ENCODE results near the gene TPCN1.

TPCN1 gene

GRCh38 chr12:113276946-113277500, 55.8 kb downstream of the TPCN1 start:
- H3K27ac ChIP-seq: no peak overlapping the region
- DNase-seq (ENCODE audit: low read depth, low spot score): no peak

DNA sequence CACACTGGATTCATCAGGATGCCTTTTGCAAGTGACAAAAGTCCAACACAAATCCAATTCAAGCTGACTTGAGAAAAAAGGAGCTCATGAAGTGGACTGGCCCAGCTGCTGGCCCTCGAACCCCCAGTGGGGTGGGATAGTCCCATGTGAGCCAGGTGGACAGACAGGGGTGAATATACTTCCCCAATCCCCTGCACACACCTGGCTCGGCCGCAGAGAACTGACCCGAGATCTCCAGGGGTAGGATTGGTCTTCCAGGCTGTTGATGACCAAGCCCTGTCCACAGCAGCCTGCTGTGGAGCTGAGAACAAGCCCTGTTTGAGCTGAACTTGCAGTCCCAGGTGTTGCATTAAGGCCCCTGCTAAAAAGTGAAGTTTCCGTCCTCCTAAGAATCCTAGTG, 56.2 kb downstream of the TPCN1 start:
- DNase-seq (ENCODE audit: low read depth, low spot score): no peak
- no peak overlapping the region for H3K27ac ChIP-seq

DNA sequence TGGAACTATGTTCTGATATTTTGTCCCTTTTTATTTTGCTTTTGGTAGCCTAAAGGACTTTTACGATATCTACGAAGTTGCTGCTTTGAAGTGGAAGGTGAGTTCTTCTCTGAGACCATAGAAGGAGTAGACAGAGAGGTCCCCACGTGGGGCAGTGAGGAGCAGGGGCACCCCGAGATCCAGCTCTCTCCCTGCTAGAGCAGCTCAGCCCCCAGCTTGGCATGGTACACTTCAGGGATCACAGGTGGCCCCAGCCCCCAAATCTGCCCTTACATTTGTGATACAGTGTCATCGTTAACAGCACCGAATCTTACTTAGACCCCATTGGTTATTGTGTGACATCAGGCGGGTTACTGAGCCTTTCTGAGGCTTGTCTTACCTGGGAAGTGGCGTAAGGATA, 56.9 kb downstream of the TPCN1 start:
- no peak overlapping the region for H3K27ac ChIP-seq
- DNase-seq (ENCODE audit: low read depth, low spot score): no peak

- DNase-seq (ENCODE audit: low read depth, low spot score): no peak
- H3K27ac ChIP-seq: no peak overlapping the region
Measured at GRCh38 chr12:113278633-113279032, 57.4 kb downstream of the TPCN1 start.

GRCh38 chr12:113284751-113285150, 63.5 kb downstream of the TPCN1 start:
- no peak overlapping the region for H3K27ac ChIP-seq
- DNase-seq (ENCODE audit: low read depth, low spot score): no peak

DNA sequence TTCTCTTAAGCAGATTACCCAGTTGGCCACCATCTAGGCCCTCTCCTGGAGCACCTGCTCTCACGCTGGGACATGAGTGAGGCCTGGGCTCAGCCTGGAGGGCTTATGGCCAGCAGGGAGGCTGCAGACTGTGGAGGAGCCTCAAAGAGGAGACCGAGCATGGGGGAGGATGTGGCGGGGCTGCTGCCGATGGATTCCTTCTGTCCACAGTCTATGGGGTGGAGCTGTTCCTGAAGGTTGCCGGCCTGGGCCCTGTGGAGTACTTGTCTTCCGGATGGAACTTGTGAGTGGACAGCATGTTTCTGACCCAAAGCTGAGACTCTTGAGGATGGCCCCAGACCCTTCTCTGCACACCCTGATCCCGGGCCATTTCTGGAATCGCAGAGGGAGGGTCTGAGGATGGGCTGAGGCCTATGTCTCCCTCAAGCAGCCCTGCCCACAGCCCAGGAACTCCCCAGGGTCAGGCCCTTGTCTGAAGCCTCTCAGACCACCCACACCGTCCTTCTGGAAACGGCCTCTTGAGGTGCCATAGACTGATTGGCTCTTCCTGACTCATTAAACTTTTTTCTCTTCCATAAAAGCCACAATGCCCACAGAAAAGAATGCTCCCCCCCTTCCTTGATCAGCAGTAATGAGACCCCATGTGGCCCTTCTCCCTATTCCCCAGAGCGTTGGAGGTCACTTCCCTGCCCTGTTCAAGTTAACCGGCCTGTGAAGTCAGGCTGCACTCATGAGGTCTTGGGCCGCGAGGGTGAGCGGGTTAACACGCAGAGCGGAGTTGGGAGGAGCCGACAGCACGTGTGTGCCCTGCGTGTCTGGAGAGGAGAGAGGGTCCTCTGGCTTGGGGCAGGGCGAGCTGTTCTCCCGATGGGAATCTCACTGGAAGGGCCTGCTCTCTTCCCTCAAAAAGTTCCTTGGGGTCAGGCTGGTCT, 64.7 kb downstream of the TPCN1 start:
- H3K27ac ChIP-seq: no peak overlapping the region
- DNase-seq (ENCODE audit: low read depth, low spot score): no peak

- DNase-seq (ENCODE audit: low read depth, low spot score): no peak
Measured at GRCh38 chr12:113286712-113287111, 65.4 kb downstream of the TPCN1 start.

GRCh38 chr12:113287146-113287898, 66.1 kb downstream of the TPCN1 start:
- H3K27ac ChIP-seq: no peak overlapping the region
- no peak for DNase-seq (ENCODE audit: low read depth, low spot score)

More at GRCh38 chr12:113286712-113287111, 65.4 kb downstream of the TPCN1 start:
- H3K27ac ChIP-seq: no peak overlapping the region

- no peak for DNase-seq (ENCODE audit: low read depth, low spot score)
Measured at GRCh38 chr12:113287899-113288282, 66.6 kb downstream of the TPCN1 start.

GRCh38 chr12:113289361-113289760, 68.1 kb downstream of the TPCN1 start:
- H3K27ac ChIP-seq: no peak overlapping the region
- no peak for DNase-seq (ENCODE audit: low read depth, low spot score)

More at GRCh38 chr12:113287899-113288282, 66.6 kb downstream of the TPCN1 start:
- no peak overlapping the region for H3K27ac ChIP-seq

GRCh38 chr12:113290506-113290905, 69.2 kb downstream of the TPCN1 start:
- H3K27ac ChIP-seq: no peak overlapping the region
- DNase-seq (ENCODE audit: low read depth, low spot score): no peak

GRCh38 chr12:113291586-113291985, 70.3 kb downstream of the TPCN1 start:
- no peak overlapping the region for H3K27ac ChIP-seq
- no peak for DNase-seq (ENCODE audit: low read depth, low spot score)

- no peak for DNase-seq (ENCODE audit: low read depth, low spot score)
- H3K27ac ChIP-seq: no peak overlapping the region
Measured at GRCh38 chr12:113292091-113292490, 70.8 kb downstream of the TPCN1 start.

- H3K27ac ChIP-seq: no peak overlapping the region
- no peak for DNase-seq (ENCODE audit: low read depth, low spot score)
Measured at GRCh38 chr12:113292547-113292946, 71.3 kb downstream of the TPCN1 start.

- DNase-seq (ENCODE audit: low read depth, low spot score): no peak
- no peak overlapping the region for H3K27ac ChIP-seq
Measured at GRCh38 chr12:113293100-113293499, 71.8 kb downstream of the TPCN1 start.

GRCh38 chr12:113295886-113296556, 74.8 kb downstream of the TPCN1 start:
- H3K27ac ChIP-seq: no peak overlapping the region
- no peak for DNase-seq (ENCODE audit: low read depth, low spot score)

- H3K27ac ChIP-seq: no peak overlapping the region
- DNase-seq (ENCODE audit: low read depth, low spot score): no peak
Measured at GRCh38 chr12:113296557-113297213, 75.4 kb downstream of the TPCN1 start.

DNA sequence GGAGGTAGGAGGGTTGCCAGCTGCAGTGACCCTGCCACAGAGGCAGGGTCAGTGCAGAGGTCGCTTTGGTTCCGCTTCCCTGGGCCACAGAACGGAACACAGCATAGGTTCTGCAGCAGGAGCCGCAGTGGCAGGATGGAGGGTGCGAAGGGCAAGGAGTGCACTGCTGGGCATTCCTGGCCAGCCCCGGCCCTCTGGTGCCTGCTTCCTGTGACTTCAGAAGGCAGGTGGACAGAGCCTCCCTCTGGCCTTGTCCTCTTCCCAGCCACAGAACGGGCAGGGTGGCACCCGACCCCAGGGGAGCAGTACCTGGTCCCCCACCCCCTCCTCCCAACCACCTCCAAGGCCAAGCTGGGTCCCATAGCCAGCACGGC, 75.9 kb downstream of the TPCN1 start:
- DNase-seq (ENCODE audit: low read depth, low spot score): no peak
- H3K27ac ChIP-seq: no peak overlapping the region

DNA sequence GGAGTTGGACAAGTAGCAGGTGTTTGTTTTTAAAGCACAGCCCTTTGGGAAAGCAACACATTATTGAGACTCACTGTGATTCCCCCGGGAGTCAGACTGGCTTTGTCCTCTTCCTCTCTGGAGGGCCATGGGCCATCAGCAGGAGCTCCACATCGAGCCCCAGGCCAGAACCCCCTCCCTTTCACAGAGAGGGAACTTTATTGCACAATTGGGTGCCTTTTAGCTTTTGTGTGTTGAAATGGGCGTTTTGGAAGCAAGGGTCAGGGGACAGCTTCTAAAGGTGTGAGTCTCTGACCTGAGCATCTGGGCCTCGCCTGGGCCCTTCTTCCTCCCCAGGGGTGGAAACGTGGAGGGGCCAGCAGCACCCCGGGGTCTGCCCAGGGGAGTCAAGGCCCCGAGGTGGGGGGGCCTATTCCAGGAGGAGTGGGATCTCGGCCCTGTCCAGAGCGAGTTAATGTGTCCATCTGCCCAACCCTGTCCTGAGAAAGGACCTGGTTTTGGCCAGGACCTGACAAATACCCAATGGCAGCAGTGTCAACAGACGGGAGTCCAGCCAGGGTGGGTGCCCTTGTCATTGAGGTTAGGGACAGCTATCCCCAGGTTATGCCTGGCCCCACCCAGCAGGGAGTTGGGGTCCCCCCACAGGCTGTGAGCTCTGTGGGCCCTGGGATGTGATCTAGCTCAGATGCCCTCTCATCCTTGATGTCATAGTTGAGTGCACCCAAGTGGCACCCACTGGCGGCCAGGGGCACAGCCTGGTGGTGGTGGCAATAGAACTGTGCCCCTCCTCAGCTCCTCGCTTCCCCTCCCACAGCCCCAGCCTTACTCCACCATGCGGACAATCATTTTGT, 76.6 kb downstream of the TPCN1 start:
- no peak for DNase-seq (ENCODE audit: low read depth, low spot score)
- no peak overlapping the region for H3K27ac ChIP-seq

All from epithelial cell of prostate (primary cell).